ENCODE measurements around the gene NEK9.

NEK9 gene

GRCh38 chr14:75140620-75141019 lies 13.8 kb upstream of the NEK9 start:
- TF ChIP-seq CTCF (IDR thresholded peaks at IDR 0.05; ENCODE audit: low read depth, low read length) = no peak
- no peak overlapping the region for H3K4me3 ChIP-seq (replicated peaks in 1 of 2; ENCODE audit: low read depth in 2 of 2, low read length in 2 of 2)
- no peak for DNase-seq (ENCODE audit: low read depth in 2 of 2)

GRCh38 chr14:75139185-75139584 lies 12.3 kb upstream of the NEK9 start:
- H3K4me3 ChIP-seq (replicated peaks in 1 of 2; ENCODE audit: low read depth in 2 of 2, low read length in 2 of 2) = no peak overlapping the region
- no peak for DNase-seq (ENCODE audit: low read depth in 2 of 2)
- TF ChIP-seq CTCF (IDR thresholded peaks at IDR 0.05; ENCODE audit: low read depth, low read length) = no peak

- TF ChIP-seq CTCF (IDR thresholded peaks at IDR 0.05; ENCODE audit: low read depth, low read length) = no peak
- DNase-seq (ENCODE audit: low read depth in 2 of 2) = peak in 1 of 2 donors; percentile 22
- H3K4me3 ChIP-seq (replicated peaks in 1 of 2; ENCODE audit: low read depth in 2 of 2, low read length in 2 of 2) = no peak overlapping the region
Observed at GRCh38 chr14:75138492-75138891, 11.6 kb upstream of the NEK9 start.

- no peak overlapping the region for H3K4me3 ChIP-seq (replicated peaks in 1 of 2; ENCODE audit: low read depth in 2 of 2, low read length in 2 of 2)
- TF ChIP-seq CTCF (IDR thresholded peaks at IDR 0.05; ENCODE audit: low read depth, low read length) = no peak
- DNase-seq (ENCODE audit: low read depth in 2 of 2) = no peak
Observed at GRCh38 chr14:75134644-75135043, 7.8 kb upstream of the NEK9 start.

- H3K4me3 ChIP-seq (replicated peaks in 1 of 2; ENCODE audit: low read depth in 2 of 2, low read length in 2 of 2) = no peak overlapping the region
- TF ChIP-seq CTCF (IDR thresholded peaks at IDR 0.05; ENCODE audit: low read depth, low read length) = no peak
- no peak for DNase-seq (ENCODE audit: low read depth in 2 of 2)
Observed at GRCh38 chr14:75133597-75133996, 6.7 kb upstream of the NEK9 start.

GRCh38 chr14:75132382-75133086 lies 5.7 kb upstream of the NEK9 start:
- TF ChIP-seq CTCF (IDR thresholded peaks at IDR 0.05; ENCODE audit: low read depth, low read length) = peak; percentile 79
- H3K4me3 ChIP-seq (replicated peaks in 1 of 2; ENCODE audit: low read depth in 2 of 2, low read length in 2 of 2) = no peak overlapping the region
- DNase-seq (ENCODE audit: low read depth in 2 of 2) = peak; percentile 88 to 89

- no peak for DNase-seq (ENCODE audit: low read depth in 2 of 2)
- TF ChIP-seq CTCF (IDR thresholded peaks at IDR 0.05; ENCODE audit: low read depth, low read length) = no peak
- no peak overlapping the region for H3K4me3 ChIP-seq (replicated peaks in 1 of 2; ENCODE audit: low read depth in 2 of 2, low read length in 2 of 2)
Observed at GRCh38 chr14:75128596-75128990, 1.7 kb upstream of the NEK9 start.
